H9 (cell line): Measurements from ENCODE around the gene UNK. TPM values are rescaled to one million over a fixed set of nuclear protein-coding genes. Genes with fewer than 3 reads are reported as not detected.

Source experiments
- DNase-seq: peaks from one replicate; pipeline ENCODE4 v3.0.0-alpha.2; 2017
- H2AFZ ChIP-seq: one replicate; pipeline ENCODE4 v1.6.1; 2013; ENCODE audit warnings: mild to moderate bottlenecking, low read length, control low read depth, moderate library complexity
- H2AK5ac ChIP-seq: 2 replicates; pipeline ENCODE4 v1.6.1; 2013; ENCODE audit warnings: low read length, control low read depth, mixed read lengths; ENCODE audit not compliant: insufficient read length
- H2BK120ac ChIP-seq: one replicate; pipeline ENCODE4 v1.6.1; 2013; ENCODE audit warnings: low read depth, mild to moderate bottlenecking, low read length, control low read depth, inconsistent platforms; ENCODE audit not compliant: poor library complexity, severe bottlenecking
- H2BK12ac ChIP-seq: 2 replicates; pipeline ENCODE4 v1.6.1; 2013; ENCODE audit warnings: low read length, control low read depth, mixed read lengths, low read depth; ENCODE audit not compliant: insufficient read length
- H2BK15ac ChIP-seq: 2 replicates; pipeline ENCODE4 v1.6.1; 2013; ENCODE audit warnings: low read depth, low read length, control low read depth
- H2BK20ac ChIP-seq: one replicate; pipeline ENCODE4 v1.6.1; 2013; ENCODE audit warnings: low read depth, mild to moderate bottlenecking, low read length, control low read depth, inconsistent platforms; ENCODE audit not compliant: poor library complexity, severe bottlenecking
- H2BK5ac ChIP-seq: 2 replicates; pipeline ENCODE4 v1.6.1; 2013; ENCODE audit warnings: low read length, control low read depth, mixed read lengths; ENCODE audit not compliant: insufficient read length
- H3K14ac ChIP-seq: 2 replicates; pipeline ENCODE4 v1.6.1; 2013; ENCODE audit warnings: low read length, control low read depth; ENCODE audit not compliant: insufficient read depth
- H3K18ac ChIP-seq: 2 replicates; pipeline ENCODE4 v1.6.1; 2013; ENCODE audit warnings: low read depth, mild to moderate bottlenecking, mixed read lengths, low read length, control low read depth; ENCODE audit not compliant: insufficient read length
- H3K23ac ChIP-seq: 2 replicates; pipeline ENCODE4 v1.6.1; 2013; ENCODE audit warnings: low read length, control low read depth, mixed read lengths, low read depth; ENCODE audit not compliant: insufficient read length
- H3K23me2 ChIP-seq: 2 replicates; pipeline ENCODE4 v1.6.1; 2013; ENCODE audit warnings: low read depth, mild to moderate bottlenecking, mixed read lengths, low read length, control low read depth; ENCODE audit not compliant: insufficient read length, poor library complexity, severe bottlenecking
- H3K27ac ChIP-seq: 2 replicates; pipeline ENCODE4 v1.5.1; 2013; ENCODE audit warnings: low read length, control low read depth, mixed read lengths, low read depth; ENCODE audit not compliant: insufficient read length
- H3K27me3 ChIP-seq: 2 replicates; pipeline ENCODE4 v1.6.1; 2013; ENCODE audit warnings: low read length, control low read depth, inconsistent platforms; ENCODE audit not compliant: insufficient read depth
- H3K4ac ChIP-seq: 2 replicates; pipeline ENCODE4 v1.6.1; 2013; ENCODE audit warnings: low read depth, mild to moderate bottlenecking, control low read depth, inconsistent platforms, low read length, moderate library complexity
- H3K4me1 ChIP-seq: 2 replicates; pipeline ENCODE4 v1.6.1; 2013; ENCODE audit warnings: low read length, control low read depth, inconsistent platforms; ENCODE audit not compliant: insufficient read depth
- H3K4me2 ChIP-seq: 2 replicates; pipeline ENCODE4 v1.6.1; 2013; ENCODE audit warnings: low read length, control low read depth, mixed read lengths; ENCODE audit not compliant: insufficient read length, insufficient read depth
- H3K56ac ChIP-seq: 2 replicates; pipeline ENCODE4 v1.6.1; 2013; ENCODE audit warnings: low read depth, mild to moderate bottlenecking, mixed read lengths, low read length, control low read depth; ENCODE audit not compliant: insufficient read length
- H3K79me1 ChIP-seq: 2 replicates; pipeline ENCODE4 v1.6.1; 2013; ENCODE audit warnings: low read depth, mild to moderate bottlenecking, moderate library complexity, low read length, control low read depth, inconsistent platforms; ENCODE audit not compliant: insufficient read depth, poor library complexity, severe bottlenecking
- H3K79me2 ChIP-seq: 2 replicates; pipeline ENCODE4 v1.6.1; 2013; ENCODE audit warnings: low read length, control low read depth, inconsistent platforms; ENCODE audit not compliant: insufficient read depth
- H3K9ac ChIP-seq: 2 replicates; pipeline ENCODE4 v1.6.1; 2013; ENCODE audit warnings: low read length, control low read depth, mixed read lengths; ENCODE audit not compliant: insufficient read length; ENCODE audit errors: extremely low read depth
- H3K9me3 ChIP-seq: one replicate; pipeline ENCODE4 v1.6.1; 2013; ENCODE audit warnings: low read depth, low read length, inconsistent platforms; ENCODE audit not compliant: control insufficient read depth
- H3T11ph ChIP-seq: one replicate; pipeline ENCODE4 v1.6.1; 2013; ENCODE audit warnings: mild to moderate bottlenecking, low read length, control low read depth, inconsistent platforms
- H4K20me1 ChIP-seq: one replicate; pipeline ENCODE4 v1.6.1; 2013; ENCODE audit not compliant: control insufficient read depth, insufficient read length, insufficient read depth
- H4K5ac ChIP-seq: 2 replicates; pipeline ENCODE4 v1.6.1; 2013; ENCODE audit warnings: low read depth, mild to moderate bottlenecking, mixed read lengths, low read length, control low read depth; ENCODE audit not compliant: insufficient read length
- H4K8ac ChIP-seq: replicated peaks from 2 replicates; pipeline ENCODE4 v1.6.1; 2013; ENCODE audit warnings: low read length, control low read depth, mixed read lengths, low read depth; ENCODE audit not compliant: insufficient read length
- H4K91ac ChIP-seq: 2 replicates; pipeline ENCODE4 v1.6.1; 2013; ENCODE audit warnings: low read depth, mild to moderate bottlenecking, moderate library complexity, mixed read lengths, low read length, control low read depth; ENCODE audit not compliant: insufficient read length
- H3K27ac Mint-ChIP-seq, 3 experiments: 2 replicates in 2 of 3; 3 replicates in 1 of 3; pipeline ENCODE4 v1.8.0; 2020 to 2021; ENCODE audit warnings: mixed read lengths in 3 of 3, mild to moderate bottlenecking in 1 of 3, moderate library complexity in 1 of 3
- H3K27me3 Mint-ChIP-seq: 2 replicates; pipeline ENCODE4 v1.8.0; 2021; ENCODE audit warnings: low read depth, mild to moderate bottlenecking, moderate library complexity, mixed read lengths
- H3K36me3 Mint-ChIP-seq, 3 experiments: 2 replicates in 2 of 3; 3 replicates in 1 of 3; pipeline ENCODE4 v1.8.0; 2020 to 2021; ENCODE audit warnings: low read depth in 3 of 3, mixed read lengths in 3 of 3; ENCODE audit not compliant: insufficient read depth in 1 of 3
- H3K4me1 Mint-ChIP-seq, 2 experiments: 2 replicates each; pipeline ENCODE4 v1.8.0; 2020; ENCODE audit warnings: mixed read lengths in 2 of 2
- H3K4me3 Mint-ChIP-seq, 2 experiments: 2 replicates in 1 of 2; 3 replicates in 1 of 2; pipeline ENCODE4 v1.8.0; 2020 to 2021; ENCODE audit warnings: mild to moderate bottlenecking in 2 of 2, mixed read lengths in 2 of 2, moderate library complexity in 1 of 2
- H3K9me3 Mint-ChIP-seq, 2 experiments: 2 replicates in 1 of 2; 3 replicates in 1 of 2; pipeline ENCODE4 v1.8.0; 2020; ENCODE audit warnings: mild to moderate bottlenecking in 2 of 2, mixed read lengths in 2 of 2, moderate library complexity in 1 of 2
- CTCF ChIP-seq: fragments of 200-600 bp; sonication (generic); conservative IDR thresholded peaks from 3 replicates; pipeline ENCODE4 v1.8.0; 2021; ENCODE audit warnings: antibody characterized with exemption, mild to moderate bottlenecking
- WGBS: extraction: QIAGEN DNeasy Blood & Tissue Kit; methylation state at CpG from one replicate; pipeline ENCODE4 v1.1.7; 2013; ENCODE audit warnings: missing lambda C conversion rate, low lambda C conversion rate, mixed read lengths; ENCODE audit not compliant: insufficient read length; ENCODE audit errors: extremely low coverage; 5-methylcytosine and 5-hydroxymethylcytosine counted together
- total RNA-seq: library from RNA; stranded (reverse); gene quantifications from 2 replicates; pipeline ENCODE4 v1.2.1, GENCODE V29; 2021

Gene UNK
- total RNA-seq, 1 experiment from 2014 or later, result 36.4 TPM

- peaks cover 16 to 72% (median 62%) of the 10 kb centered on the region in 3 experiments; a peak in 6 of 7 replicates for H3K36me3 Mint-ChIP-seq
- H2BK15ac ChIP-seq, result no peak overlapping the region
- H3K9me3 ChIP-seq, result no peaks in the 10 kb centered on the region
- H3K79me1 ChIP-seq, result no peaks in the 10 kb centered on the region
- H2AFZ ChIP-seq, result no peak overlapping the region
- H3K4me1 ChIP-seq, result no peaks in the 10 kb centered on the region
- H3K27me3 Mint-ChIP-seq, result no peaks in the 10 kb centered on the region
- no peak for DNase-seq
- no CpG with 5 or more reads among the region's 6 CpGs for WGBS
- H2BK12ac ChIP-seq, result no peak overlapping the region
- H3K27ac ChIP-seq, result no peak overlapping the region
- H3K4me1 Mint-ChIP-seq, result no peaks in the 10 kb centered on the region
- H3K56ac ChIP-seq, result no peak overlapping the region
- H2BK120ac ChIP-seq, result no peak overlapping the region
- no peak overlapping the region for H4K5ac ChIP-seq
- no peak overlapping the region for H3K4me2 ChIP-seq
- no peak for TF ChIP-seq CTCF
- no peaks in the 10 kb centered on the region for H3K9me3 Mint-ChIP-seq
- no peak overlapping the region for H2AK5ac ChIP-seq
- no peak overlapping the region for H4K91ac ChIP-seq
- H3K79me2 ChIP-seq, result no peaks in the 10 kb centered on the region
- no peak overlapping the region for H4K8ac ChIP-seq
- H3K4ac ChIP-seq, result no peak overlapping the region
- no peak overlapping the region for H3K18ac ChIP-seq
- H2BK5ac ChIP-seq, result no peak overlapping the region
- no peak overlapping the region for H3K4me3 Mint-ChIP-seq
- no peak overlapping the region for H2BK20ac ChIP-seq
- H3K27me3 ChIP-seq, result no peaks in the 10 kb centered on the region
- H3T11ph ChIP-seq, result no peak overlapping the region
- H4K20me1 ChIP-seq, result no peaks in the 10 kb centered on the region
- no peak overlapping the region for H3K27ac Mint-ChIP-seq
- H3K9ac ChIP-seq, result no peak overlapping the region
- no peak overlapping the region for H3K23ac ChIP-seq
- no peaks in the 10 kb centered on the region for H3K23me2 ChIP-seq
- H3K14ac ChIP-seq, result no peak overlapping the region
Observed at GRCh38 chr17:75814021-75814395, 29.4 kb downstream of the UNK start.
